ENCODE data around the gene F8A3.

Gene F8A3

DNA sequence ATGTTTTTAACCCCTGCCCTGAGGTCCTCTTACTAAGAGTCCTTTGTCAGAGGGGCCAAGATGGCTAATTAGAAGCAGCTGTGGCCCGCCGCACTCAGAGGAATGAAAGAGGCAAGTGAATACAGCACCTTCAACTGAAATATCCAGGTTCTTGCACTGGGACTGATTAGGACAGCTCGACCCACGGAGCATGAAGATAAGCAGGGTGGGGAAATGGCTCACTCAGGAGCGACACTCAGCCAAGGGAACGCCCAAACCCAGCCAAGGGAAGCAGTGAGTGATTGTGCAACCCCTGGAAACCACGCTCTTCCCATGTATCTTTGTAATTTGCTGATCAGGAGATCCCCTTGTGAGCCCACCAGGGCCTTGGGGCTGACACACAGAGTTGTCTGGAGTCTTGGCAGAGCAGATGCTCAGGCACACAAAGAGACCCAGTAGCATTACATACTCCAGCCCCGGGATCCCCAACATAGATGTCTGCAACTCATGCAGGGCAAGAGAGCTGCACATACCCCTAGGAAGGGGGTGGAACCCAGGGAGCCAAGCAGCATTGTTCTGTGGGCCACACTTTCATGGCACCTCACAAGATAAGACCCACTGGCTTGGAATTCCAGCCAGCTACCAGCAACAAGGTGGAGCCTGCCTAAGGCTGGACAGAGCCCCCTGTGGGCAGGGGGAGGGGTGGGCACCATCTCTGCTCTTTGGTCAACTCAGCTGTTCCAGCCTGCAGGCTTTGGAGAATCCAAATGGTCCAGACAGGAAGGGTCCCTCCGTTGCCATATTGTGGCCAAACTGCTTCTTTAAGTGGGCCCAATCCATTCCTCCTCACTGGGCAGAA is 23.3 kb downstream of the F8A3 start:
- H3K4me3 ChIP-seq (ENCODE audit: low read depth, low read length), result no peak overlapping the region

DNA sequence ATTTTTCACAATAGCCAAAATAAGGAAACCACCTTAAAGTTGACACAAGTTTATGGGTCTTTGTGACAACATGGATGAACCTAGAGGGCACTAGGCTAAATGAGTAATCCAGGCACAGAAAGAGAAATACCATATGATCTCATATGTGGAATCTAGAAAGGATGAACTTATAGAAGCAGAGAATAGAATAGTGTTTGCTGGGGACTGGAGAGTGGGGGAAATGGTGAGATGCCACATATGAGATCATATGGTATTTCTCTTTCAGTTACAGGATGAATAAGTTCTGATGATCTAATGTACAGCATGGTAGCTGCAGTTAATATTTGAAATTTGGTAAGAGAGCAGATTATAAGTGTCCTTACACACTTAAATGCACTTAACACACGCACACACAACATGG is 40.7 kb downstream of the F8A3 start:
- no peak for TF ChIP-seq CTCF (IDR thresholded peaks at IDR 0.05; ENCODE audit: low read depth, low read length)
- no peak overlapping the region for H3K4me3 ChIP-seq (ENCODE audit: low read depth, low read length)
- in situ Hi-C loops (cut with HindIII; ENCODE audit: low sequenced_read_pairs), result no loop called here
- DNase-seq (ENCODE audit: low read depth, low spot score), result no peak

More for the DNA sequence above, 23.3 kb downstream of the F8A3 start:
- DNase-seq (ENCODE audit: low read depth, low spot score), result no peak
- in situ Hi-C loops (cut with HindIII; ENCODE audit: low sequenced_read_pairs), result no loop called here
- TF ChIP-seq CTCF (IDR thresholded peaks at IDR 0.05; ENCODE audit: low read depth, low read length), result no peak

Data from astrocyte of the spinal cord (primary cell).